Measurements from ENCODE around the gene HCFC1. TPM values are rescaled to one million over a fixed set of nuclear protein-coding genes. Genes with fewer than 3 reads are reported as not detected.

HCFC1 gene
- total RNA-seq, 1 experiment from 2014 or later, result 79.9 TPM

GRCh38 chrX:153969904-153970356, 1.7 kb downstream of the HCFC1 start:
- no TSS peak for BruUV-seq (replicated peaks)
- H3K4me2 ChIP-seq, result peak overlapping the region; percentile 89
- peaks cover 73% of the 10 kb centered on the region for H3K79me2 ChIP-seq (ENCODE audit: low read depth)
- H3K9me3 ChIP-seq (ENCODE audit: insufficient read depth, low read depth), result no peaks in the 10 kb centered on the region
- H3K9me2 ChIP-seq (ENCODE audit: insufficient read depth), result no peaks in the 10 kb centered on the region
- no peak for TF ChIP-seq CTCF (conservative IDR thresholded peaks at IDR 0.05)
- no peak for TF ChIP-seq EZH2 (IDR thresholded peaks at IDR 0.05; ENCODE audit: low read depth)
- DNase-seq, result no peak
- H3F3A ChIP-seq (ENCODE audit: insufficient read depth, low read depth), result peaks cover 9% of the 10 kb centered on the region; the same call in 1 of the 2 replicates
- peaks cover 49% of the 10 kb centered on the region for H4K20me1 ChIP-seq (ENCODE audit: insufficient read depth)
- ChIA-PET CTCF (interaction anchor here (0.6 kb wide), 2 partner anchors 127 to 851 kb away, joined by 4 to 5 read pairs; no protein-coding TSS in a partner anchor), POLR2A (ENCODE audit: unreplicated experiment) (no interaction called here)
- H3K27ac ChIP-seq, result no peak overlapping the region
- peaks cover 13% of the 10 kb centered on the region for H3K4me1 ChIP-seq (replicated peaks; ENCODE audit: insufficient read depth)
- H3K4me3 ChIP-seq, result peak overlapping the region; percentile 92; the same call in 1 of the 2 replicates
- H3K27me3 ChIP-seq (ENCODE audit: insufficient read depth, low read depth), result no peaks in the 10 kb centered on the region
- no peak overlapping the region for H2AFZ ChIP-seq
- no peaks in the 10 kb centered on the region for H3K36me3 ChIP-seq (ENCODE audit: low read depth)
- intact Hi-C loops (cut with micrococcal nuclease; ENCODE audit: unreplicated experiment), result loop anchor here (2.0 kb wide), 1 partner anchor 33 kb away; no protein-coding TSS in a partner anchor

- H2AFZ ChIP-seq, result no peak overlapping the region
- no peaks in the 10 kb centered on the region for H3K9me2 ChIP-seq (ENCODE audit: insufficient read depth)
- H3K27me3 ChIP-seq (ENCODE audit: insufficient read depth, low read depth), result no peaks in the 10 kb centered on the region
- CTCF ChIA-PET, result no interaction called here
- peaks cover 10% of the 10 kb centered on the region for H3K4me1 ChIP-seq (replicated peaks; ENCODE audit: insufficient read depth)
- H3F3A ChIP-seq (ENCODE audit: insufficient read depth, low read depth), result peaks cover 9% of the 10 kb centered on the region; the same call in 1 of the 2 replicates
- no peak overlapping the region for H3K27ac ChIP-seq
- TSS peak; percentile 2 for BruUV-seq (replicated peaks)
- peak overlapping the region; percentile 92; the same call in 1 of the 2 replicates for H3K4me3 ChIP-seq
- POLR2A ChIA-PET (ENCODE audit: unreplicated experiment), result interaction anchor here (0.7 kb wide), 1 partner anchor 163 kb away, joined by 3 read pairs; no protein-coding TSS in a partner anchor
- intact Hi-C loops (cut with micrococcal nuclease; ENCODE audit: unreplicated experiment), result no loop called here
- H3K4me2 ChIP-seq, result peak overlapping the region; percentile 89
- no peaks in the 10 kb centered on the region for H3K36me3 ChIP-seq (ENCODE audit: low read depth)
- no peaks in the 10 kb centered on the region for H3K9me3 ChIP-seq (ENCODE audit: insufficient read depth, low read depth)
- TF ChIP-seq EZH2 (IDR thresholded peaks at IDR 0.05; ENCODE audit: low read depth) (no peak), CTCF (conservative IDR thresholded peaks at IDR 0.05) (no peak)
- peaks cover 72% of the 10 kb centered on the region for H3K79me2 ChIP-seq (ENCODE audit: low read depth)
- DNase-seq, result no peak
- H4K20me1 ChIP-seq (ENCODE audit: insufficient read depth), result peaks cover 55% of the 10 kb centered on the region
Measured at GRCh38 chrX:153969125-153969903, 2.3 kb downstream of the HCFC1 start.

GRCh38 chrX:153968754-153969124, 2.9 kb downstream of the HCFC1 start:
- Histone ChIP-seq H3K4me1 (replicated peaks; ENCODE audit: insufficient read depth) (peaks cover 4% of the 10 kb centered on the region), H3K4me3 (no peak overlapping the region), H3K9me3 (ENCODE audit: insufficient read depth, low read depth) (no peaks in the 10 kb centered on the region), H3K36me3 (ENCODE audit: low read depth) (no peaks in the 10 kb centered on the region), H4K20me1 (ENCODE audit: insufficient read depth) (peaks cover 56% of the 10 kb centered on the region), H3K27me3 (ENCODE audit: insufficient read depth, low read depth) (no peaks in the 10 kb centered on the region), H3K9me2 (ENCODE audit: insufficient read depth) (no peaks in the 10 kb centered on the region), H3F3A (ENCODE audit: insufficient read depth, low read depth) (peaks cover 9% of the 10 kb centered on the region; the same call in 1 of the 2 replicates), H2AFZ (no peak overlapping the region), H3K4me2 (peak overlapping the region; percentile 89; the same call in 1 of the 2 replicates), H3K79me2 (ENCODE audit: low read depth) (peaks cover 66% of the 10 kb centered on the region), H3K27ac (no peak overlapping the region)
- ChIA-PET CTCF (no interaction called here), POLR2A (ENCODE audit: unreplicated experiment) (interaction anchor here (0.7 kb wide), 1 partner anchor 163 kb away, joined by 3 read pairs; no protein-coding TSS in a partner anchor)
- no peak for TF ChIP-seq CTCF (conservative IDR thresholded peaks at IDR 0.05)
- no peak for TF ChIP-seq EZH2 (IDR thresholded peaks at IDR 0.05; ENCODE audit: low read depth)
- intact Hi-C loops (cut with micrococcal nuclease; ENCODE audit: unreplicated experiment), result no loop called here
- no TSS peak for BruUV-seq (replicated peaks)
- DNase-seq, result no peak
